ENCODE measurements around the gene C12orf56. TPM values are rescaled to one million over a fixed set of nuclear protein-coding genes. Genes with fewer than 3 reads are reported as not detected.

Gene C12orf56
- polyA plus RNA-seq, 1 donor (not counting 4 experiments of a cell fraction or from before 2014, with no cell fraction given): 0.14 TPM

DNA sequence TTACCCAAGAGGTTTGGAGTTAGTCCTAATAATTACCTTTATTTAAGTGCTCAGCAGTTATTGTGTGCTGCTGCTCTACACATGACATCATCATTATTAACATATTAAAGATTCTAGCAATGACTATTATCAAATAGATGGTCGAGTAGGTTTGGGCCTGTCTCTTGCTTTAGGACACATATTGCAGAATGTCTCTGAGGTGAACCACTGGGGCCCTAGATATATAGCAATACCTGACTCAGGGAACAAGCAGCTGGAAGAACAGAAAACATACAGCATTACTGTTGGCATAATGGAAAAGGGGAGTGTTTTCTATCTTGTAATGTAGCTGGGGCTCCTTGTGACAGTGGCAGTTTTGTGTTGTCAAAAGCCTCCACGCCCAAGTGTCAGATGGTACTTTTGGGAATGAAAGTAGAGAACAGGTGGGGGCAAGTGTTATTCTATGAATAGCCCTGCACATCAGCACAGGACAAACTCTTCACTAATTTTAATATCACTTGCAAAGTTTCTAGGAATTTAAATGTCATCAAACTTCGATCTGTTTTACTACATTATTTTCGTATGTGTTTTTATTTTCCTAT is 54.6 kb downstream of the C12orf56 start:
- DNase-seq (ENCODE audit: low read depth, low spot score): no peak
- Histone ChIP-seq H2AFZ (ENCODE audit: control insufficient read depth, low read length) (no peak overlapping the region), H3K27ac (ENCODE audit: control insufficient read depth, insufficient read depth, low read length) (no peak overlapping the region), H3K4me2 (ENCODE audit: control insufficient read depth, extremely low read depth, insufficient read depth, low read depth, low read length) (no peak overlapping the region), H3K4me3 (ENCODE audit: control insufficient read depth in 2 of 3, extremely low read depth in 1 of 3, insufficient read depth in 2 of 3, low read depth in 1 of 3, low read length in 3 of 3) (no peak overlapping the region), H3K9ac (ENCODE audit: control insufficient read depth, extremely low read depth, insufficient read depth, low read length) (no peak overlapping the region), H3K79me2 (ENCODE audit: control insufficient read depth, insufficient read depth, low read length) (no peaks in the 10 kb centered on the region), H3K9me1 (ENCODE audit: control insufficient read depth, extremely low read depth, insufficient read depth, low read length) (no peaks in the 10 kb centered on the region), H4K20me1 (ENCODE audit: control insufficient read depth, extremely low read depth, insufficient read depth, low read length) (no peaks in the 10 kb centered on the region), H3K4me1 (ENCODE audit: control insufficient read depth, extremely low read depth, insufficient read depth, low read length) (peaks cover 13% of the 10 kb centered on the region), H3K27me3 (ENCODE audit: control insufficient read depth, extremely low read depth, insufficient read depth, low read length) (no peaks in the 10 kb centered on the region), H3K36me3 (ENCODE audit: control insufficient read depth in 2 of 2, extremely low read depth in 1 of 2, insufficient read depth in 2 of 2, low read length in 2 of 2) (no peaks in the 10 kb centered on the region), H3K9me3 (ENCODE audit: control insufficient read depth, low read depth, low read length) (no peaks in the 10 kb centered on the region)
- TF ChIP-seq EZH2 (IDR thresholded peaks at IDR 0.05; ENCODE audit: low read length): no peak
- TF ChIP-seq, protein P1, sequence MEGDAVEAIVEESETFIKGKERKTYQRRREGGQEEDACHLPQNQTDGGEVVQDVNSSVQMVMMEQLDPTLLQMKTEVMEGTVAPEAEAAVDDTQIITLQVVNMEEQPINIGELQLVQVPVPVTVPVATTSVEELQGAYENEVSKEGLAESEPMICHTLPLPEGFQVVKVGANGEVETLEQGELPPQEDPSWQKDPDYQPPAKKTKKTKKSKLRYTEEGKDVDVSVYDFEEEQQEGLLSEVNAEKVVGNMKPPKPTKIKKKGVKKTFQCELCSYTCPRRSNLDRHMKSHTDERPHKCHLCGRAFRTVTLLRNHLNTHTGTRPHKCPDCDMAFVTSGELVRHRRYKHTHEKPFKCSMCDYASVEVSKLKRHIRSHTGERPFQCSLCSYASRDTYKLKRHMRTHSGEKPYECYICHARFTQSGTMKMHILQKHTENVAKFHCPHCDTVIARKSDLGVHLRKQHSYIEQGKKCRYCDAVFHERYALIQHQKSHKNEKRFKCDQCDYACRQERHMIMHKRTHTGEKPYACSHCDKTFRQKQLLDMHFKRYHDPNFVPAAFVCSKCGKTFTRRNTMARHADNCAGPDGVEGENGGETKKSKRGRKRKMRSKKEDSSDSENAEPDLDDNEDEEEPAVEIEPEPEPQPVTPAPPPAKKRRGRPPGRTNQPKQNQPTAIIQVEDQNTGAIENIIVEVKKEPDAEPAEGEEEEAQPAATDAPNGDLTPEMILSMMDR (optimal IDR thresholded peaks at IDR 0.05 in 1 of 3, IDR thresholded peaks at IDR 0.05 in 1 of 3, conservative IDR thresholded peaks at IDR 0.05 in 1 of 3; ENCODE audit: extremely low read depth in 1 of 3, insufficient read depth in 2 of 3, low read length in 3 of 3): no peak
- no peak for FAIRE-seq
- dilution Hi-C loops (cut with MboI; ENCODE audit: extremely low pct_ligation_motif_present, low sequenced_read_pairs): no loop called here

DNA sequence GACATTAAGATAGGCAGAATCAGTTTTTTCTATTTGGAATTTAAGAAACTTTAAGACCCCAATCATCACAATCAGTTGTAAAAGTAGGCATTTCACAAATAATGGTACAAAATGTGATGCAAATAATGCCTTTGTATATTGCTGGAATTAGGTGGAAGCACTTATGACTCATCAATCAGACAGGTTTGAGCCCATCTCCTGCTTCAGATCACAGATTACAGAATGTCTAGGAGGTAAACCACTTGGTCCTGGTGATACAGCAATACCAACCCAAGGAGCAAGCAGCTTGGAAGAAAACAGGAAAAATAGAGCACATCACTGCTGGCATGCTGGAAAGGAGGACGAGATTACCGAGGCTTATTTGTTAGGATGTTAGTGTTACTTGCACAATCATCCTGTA is 57.6 kb downstream of the C12orf56 start:
- dilution Hi-C loops (cut with MboI; ENCODE audit: extremely low pct_ligation_motif_present, low sequenced_read_pairs): no loop called here
- TF ChIP-seq, protein P1 (optimal IDR thresholded peaks at IDR 0.05 in 1 of 3, IDR thresholded peaks at IDR 0.05 in 1 of 3, conservative IDR thresholded peaks at IDR 0.05 in 1 of 3; ENCODE audit: extremely low read depth in 1 of 3, insufficient read depth in 2 of 3, low read length in 3 of 3): no peak
- TF ChIP-seq EZH2 (IDR thresholded peaks at IDR 0.05; ENCODE audit: low read length): no peak

More for the DNA sequence above, 57.6 kb downstream of the C12orf56 start:
- FAIRE-seq (peak; percentile 95), DNase-seq (ENCODE audit: low read depth, low spot score) (peak; percentile 19)
- no peak overlapping the region for H3K27ac ChIP-seq (ENCODE audit: control insufficient read depth, insufficient read depth, low read length)
- peak overlapping the region; percentile 58 for H2AFZ ChIP-seq (ENCODE audit: control insufficient read depth, low read length)
- no peaks in the 10 kb centered on the region for H4K20me1 ChIP-seq (ENCODE audit: control insufficient read depth, extremely low read depth, insufficient read depth, low read length)
- H3K4me1 ChIP-seq (ENCODE audit: control insufficient read depth, extremely low read depth, insufficient read depth, low read length): peaks cover 10% of the 10 kb centered on the region
- H3K79me2 ChIP-seq (ENCODE audit: control insufficient read depth, insufficient read depth, low read length): no peaks in the 10 kb centered on the region
- H3K9ac ChIP-seq (ENCODE audit: control insufficient read depth, extremely low read depth, insufficient read depth, low read length): no peak overlapping the region
- no peak overlapping the region for H3K4me3 ChIP-seq (ENCODE audit: control insufficient read depth in 2 of 3, extremely low read depth in 1 of 3, insufficient read depth in 2 of 3, low read depth in 1 of 3, low read length in 3 of 3)
- H3K4me2 ChIP-seq (ENCODE audit: control insufficient read depth, extremely low read depth, insufficient read depth, low read depth, low read length): peak overlapping the region; percentile 56
- no peaks in the 10 kb centered on the region for H3K27me3 ChIP-seq (ENCODE audit: control insufficient read depth, extremely low read depth, insufficient read depth, low read length)
- no peaks in the 10 kb centered on the region for H3K9me3 ChIP-seq (ENCODE audit: control insufficient read depth, low read depth, low read length)
- H3K9me1 ChIP-seq (ENCODE audit: control insufficient read depth, extremely low read depth, insufficient read depth, low read length): no peaks in the 10 kb centered on the region
- no peaks in the 10 kb centered on the region for H3K36me3 ChIP-seq (ENCODE audit: control insufficient read depth in 2 of 2, extremely low read depth in 1 of 2, insufficient read depth in 2 of 2, low read length in 2 of 2)

Data from keratinocyte (primary cell).